ENCODE measurements around the gene NPY.

Gene NPY

DNA sequence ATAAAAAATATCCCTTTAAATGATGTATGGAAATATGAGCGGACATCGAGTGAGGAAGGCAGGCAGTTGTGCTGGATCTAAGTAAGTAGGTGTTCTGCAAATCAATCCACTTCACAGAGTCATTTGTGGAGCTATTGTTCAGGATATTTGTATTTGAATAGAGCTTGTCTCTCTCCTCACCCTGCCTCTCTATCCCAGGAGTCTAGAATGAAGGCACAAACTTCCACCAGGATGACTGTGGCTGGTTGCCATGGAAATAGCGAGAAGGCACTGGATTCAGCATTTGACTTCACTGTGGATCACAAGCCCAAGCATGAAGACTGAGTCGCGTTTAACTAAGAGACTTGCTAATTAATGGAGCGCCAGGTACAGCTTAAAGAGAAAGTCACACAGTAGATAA, 53.2 kb downstream of the NPY start:
- no peak for DNase-seq (ENCODE audit: extremely low read depth, low read depth)
- TF ChIP-seq, protein P1, sequence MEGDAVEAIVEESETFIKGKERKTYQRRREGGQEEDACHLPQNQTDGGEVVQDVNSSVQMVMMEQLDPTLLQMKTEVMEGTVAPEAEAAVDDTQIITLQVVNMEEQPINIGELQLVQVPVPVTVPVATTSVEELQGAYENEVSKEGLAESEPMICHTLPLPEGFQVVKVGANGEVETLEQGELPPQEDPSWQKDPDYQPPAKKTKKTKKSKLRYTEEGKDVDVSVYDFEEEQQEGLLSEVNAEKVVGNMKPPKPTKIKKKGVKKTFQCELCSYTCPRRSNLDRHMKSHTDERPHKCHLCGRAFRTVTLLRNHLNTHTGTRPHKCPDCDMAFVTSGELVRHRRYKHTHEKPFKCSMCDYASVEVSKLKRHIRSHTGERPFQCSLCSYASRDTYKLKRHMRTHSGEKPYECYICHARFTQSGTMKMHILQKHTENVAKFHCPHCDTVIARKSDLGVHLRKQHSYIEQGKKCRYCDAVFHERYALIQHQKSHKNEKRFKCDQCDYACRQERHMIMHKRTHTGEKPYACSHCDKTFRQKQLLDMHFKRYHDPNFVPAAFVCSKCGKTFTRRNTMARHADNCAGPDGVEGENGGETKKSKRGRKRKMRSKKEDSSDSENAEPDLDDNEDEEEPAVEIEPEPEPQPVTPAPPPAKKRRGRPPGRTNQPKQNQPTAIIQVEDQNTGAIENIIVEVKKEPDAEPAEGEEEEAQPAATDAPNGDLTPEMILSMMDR (IDR thresholded peaks at IDR 0.05; ENCODE audit: low read depth, low read length, missing control alignments) = no peak
- H3K4me3 ChIP-seq (replicated peaks; ENCODE audit: low read depth, low read length) = no peak overlapping the region

DNA sequence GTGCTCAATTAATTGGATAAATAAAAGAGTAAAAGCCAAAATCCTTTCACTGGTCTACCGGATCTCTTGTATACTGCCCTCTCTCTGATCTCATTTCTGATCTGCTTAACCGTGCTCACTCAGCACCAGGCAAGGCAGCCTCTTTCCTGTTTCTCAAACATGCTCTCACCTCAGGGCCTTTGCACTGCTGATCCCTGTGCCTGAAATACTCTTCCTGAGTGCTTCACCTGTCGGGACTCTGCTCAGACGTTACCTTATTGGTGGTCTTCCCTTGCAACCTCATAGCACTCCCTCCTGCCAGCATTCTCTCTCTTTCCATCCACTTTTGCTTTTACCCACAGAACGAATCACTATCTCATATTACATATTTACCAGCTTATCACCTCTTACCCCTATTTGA, 55.6 kb downstream of the NPY start:
- DNase-seq (ENCODE audit: extremely low read depth, low read depth) = no peak
- TF ChIP-seq, protein P1 (IDR thresholded peaks at IDR 0.05; ENCODE audit: low read depth, low read length, missing control alignments) = no peak
- no peak overlapping the region for H3K4me3 ChIP-seq (replicated peaks; ENCODE audit: low read depth, low read length)

DNA sequence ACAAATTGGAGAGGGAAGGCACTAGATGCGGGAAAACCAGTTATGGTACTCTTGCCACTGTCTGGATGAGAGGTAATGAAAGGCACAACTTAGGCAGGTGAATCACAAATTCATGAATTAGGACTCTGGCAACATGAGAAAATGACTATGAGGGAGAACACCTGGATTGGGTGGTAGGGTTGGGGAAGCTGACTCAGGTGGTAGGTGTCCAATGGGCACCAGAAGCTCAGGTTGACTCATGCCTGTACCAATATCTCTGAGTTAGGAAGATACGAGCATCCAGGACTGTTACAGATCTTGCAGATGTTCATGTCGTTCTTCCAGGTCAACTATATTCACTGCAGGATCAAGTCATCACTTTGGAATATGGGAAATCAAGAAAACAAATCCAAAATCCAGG, 56.7 kb downstream of the NPY start:
- DNase-seq (ENCODE audit: extremely low read depth, low read depth) = no peak
- H3K4me3 ChIP-seq (replicated peaks; ENCODE audit: low read depth, low read length) = no peak overlapping the region
- TF ChIP-seq, protein P1 (IDR thresholded peaks at IDR 0.05; ENCODE audit: low read depth, low read length, missing control alignments) = no peak

Measured in HFF-Myc (cell line).